Neuronal stem cell (in vitro differentiated cells): ENCODE results near the gene ALG1. TPM values are rescaled to one million over a fixed set of nuclear protein-coding genes. Genes with fewer than 3 reads are reported as not detected.

Source experiments
- DNase-seq: peaks from one replicate; pipeline ENCODE4 v3.0.0-alpha.2; 2013; ENCODE audit warnings: low spot score
- H2AFZ ChIP-seq: one replicate; pipeline ENCODE4 v1.6.1; 2013; ENCODE audit warnings: mild to moderate bottlenecking, low read length, inconsistent platforms
- H2AK5ac ChIP-seq: 2 replicates; pipeline ENCODE4 v1.6.1; 2013; ENCODE audit warnings: low read depth, mild to moderate bottlenecking, inconsistent platforms, low read length, moderate library complexity, mixed read lengths
- H2BK120ac ChIP-seq: 2 replicates; pipeline ENCODE4 v1.6.1; 2013; ENCODE audit warnings: low read depth, mild to moderate bottlenecking, inconsistent platforms, low read length, moderate library complexity, mixed read lengths
- H2BK12ac ChIP-seq: one replicate; pipeline ENCODE4 v1.6.1; 2013; ENCODE audit warnings: low read length, inconsistent platforms
- H2BK15ac ChIP-seq: 2 replicates; pipeline ENCODE4 v1.6.1; 2013; ENCODE audit warnings: mild to moderate bottlenecking, low read length, inconsistent platforms, mixed read lengths
- H2BK5ac ChIP-seq: one replicate; pipeline ENCODE4 v1.6.1; 2013; ENCODE audit warnings: inconsistent platforms, mild to moderate bottlenecking, low read length, moderate library complexity
- H3K14ac ChIP-seq: one replicate; pipeline ENCODE4 v1.6.1; 2013; ENCODE audit warnings: low read length, inconsistent platforms
- H3K18ac ChIP-seq: 2 replicates; pipeline ENCODE4 v1.6.1; 2013; ENCODE audit warnings: low read length, inconsistent platforms
- H3K23ac ChIP-seq: 2 replicates; pipeline ENCODE4 v1.6.1; 2013; ENCODE audit warnings: low read depth, mild to moderate bottlenecking, mixed read lengths, low read length, inconsistent platforms; ENCODE audit not compliant: poor library complexity
- H3K27ac ChIP-seq: replicated peaks from 3 replicates; pipeline ENCODE4 v1.5.1; 2013; ENCODE audit warnings: low read length, inconsistent platforms
- H3K27me3 ChIP-seq, 3 experiments: 2 replicates each; pipeline ENCODE4 v1.6.1; 2013; ENCODE audit warnings: low read length in 3 of 3, mild to moderate bottlenecking in 2 of 3, inconsistent platforms in 1 of 3, low read depth in 1 of 3, mixed read lengths in 1 of 3, moderate library complexity in 1 of 3; ENCODE audit not compliant: control insufficient read depth in 3 of 3, insufficient read depth in 3 of 3
- H3K36me3 ChIP-seq, 2 donors: replicated peaks in 1 of 2; 2 replicates each; pipeline ENCODE4 v1.6.1; 2013; ENCODE audit warnings: low read length in 2 of 2; ENCODE audit not compliant: control insufficient read depth in 2 of 2, insufficient read depth in 2 of 2
- H3K4ac ChIP-seq: 2 replicates; pipeline ENCODE4 v1.6.1; 2013; ENCODE audit warnings: inconsistent platforms, mild to moderate bottlenecking, low read length, moderate library complexity
- H3K4me1 ChIP-seq, 2 donors: 1 replicate in 1 of 2; 2 replicates in 1 of 2; pipeline ENCODE4 v1.6.1; 2013; ENCODE audit warnings: low read length in 2 of 2, low read depth in 1 of 2; ENCODE audit not compliant: control insufficient read depth in 2 of 2, insufficient read depth in 1 of 2
- H3K4me2 ChIP-seq: one replicate; pipeline ENCODE4 v1.6.1; 2013; ENCODE audit warnings: mild to moderate bottlenecking, low read length, inconsistent platforms; ENCODE audit not compliant: insufficient read depth, poor library complexity, severe bottlenecking
- H3K4me3 ChIP-seq, 2 donors: 2 replicates each; pipeline ENCODE4 v1.5.1; 2013; ENCODE audit warnings: low read length in 2 of 2, mild to moderate bottlenecking in 2 of 2, inconsistent platforms in 1 of 2, moderate library complexity in 1 of 2
- H3K79me1 ChIP-seq: one replicate; pipeline ENCODE4 v1.6.1; 2013; ENCODE audit warnings: low read depth, mild to moderate bottlenecking, inconsistent platforms, low read length, moderate library complexity
- H3K9ac ChIP-seq: one replicate; pipeline ENCODE4 v1.6.1; 2013; ENCODE audit warnings: mild to moderate bottlenecking, low read depth, low read length, inconsistent platforms; ENCODE audit not compliant: poor library complexity
- H3K9me3 ChIP-seq, 2 donors: replicated peaks in 1 of 2; 2 replicates each; pipeline versions ENCODE3 to v1.6.1; 2013; ENCODE audit warnings: low read length in 2 of 2, mild to moderate bottlenecking in 2 of 2, inconsistent platforms in 1 of 2, low read depth in 1 of 2, mixed read lengths in 1 of 2, moderate library complexity in 1 of 2; ENCODE audit not compliant: control insufficient read depth in 2 of 2, insufficient read depth in 1 of 2
- H4K8ac ChIP-seq: one replicate; pipeline ENCODE4 v1.6.1; 2013; ENCODE audit warnings: low read depth, mild to moderate bottlenecking, inconsistent platforms, low read length, moderate library complexity
- H4K91ac ChIP-seq: one replicate; pipeline ENCODE4 v1.6.1; 2013; ENCODE audit warnings: low read length, low read depth, mild to moderate bottlenecking, inconsistent platforms; ENCODE audit not compliant: poor library complexity
- WGBS, 2 donors: extraction: QIAGEN DNeasy Blood & Tissue Kit; methylation state at CpG; one replicate each; pipeline ENCODE4 v1.1.7; 2013; ENCODE audit warnings: missing lambda C conversion rate in 2 of 2, mixed read lengths in 1 of 2; ENCODE audit not compliant: insufficient read length in 2 of 2, insufficient replicate concordance in 1 of 2; ENCODE audit errors: extremely low coverage in 2 of 2; 5-methylcytosine and 5-hydroxymethylcytosine counted together
- polyA plus RNA-seq, 2 experiments: library from polyadenylated mRNA; stranded (reverse); fragments of 200-250 nt; gene quantifications; one replicate each; pipeline ENCODE4 v1.2.3, GENCODE V29; 2013

ALG1 gene, protein sequence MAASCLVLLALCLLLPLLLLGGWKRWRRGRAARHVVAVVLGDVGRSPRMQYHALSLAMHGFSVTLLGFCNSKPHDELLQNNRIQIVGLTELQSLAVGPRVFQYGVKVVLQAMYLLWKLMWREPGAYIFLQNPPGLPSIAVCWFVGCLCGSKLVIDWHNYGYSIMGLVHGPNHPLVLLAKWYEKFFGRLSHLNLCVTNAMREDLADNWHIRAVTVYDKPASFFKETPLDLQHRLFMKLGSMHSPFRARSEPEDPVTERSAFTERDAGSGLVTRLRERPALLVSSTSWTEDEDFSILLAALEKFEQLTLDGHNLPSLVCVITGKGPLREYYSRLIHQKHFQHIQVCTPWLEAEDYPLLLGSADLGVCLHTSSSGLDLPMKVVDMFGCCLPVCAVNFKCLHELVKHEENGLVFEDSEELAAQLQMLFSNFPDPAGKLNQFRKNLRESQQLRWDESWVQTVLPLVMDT
- polyA plus RNA-seq (2013, experiment 1 of 2), result 7.9 TPM
- polyA plus RNA-seq (2013, experiment 2 of 2), result 8.4 TPM

GRCh38 chr16:5071681-5072333 is at the start of gene ALG1:
Gene ALG1 (plus strand): TSS chr16:5071843. CDS start chr16:5071850, 7 bp downstream.
- H2BK12ac ChIP-seq, result no peak within 1 kb of the TSS
- peaks cover 5% of the 10 kb centered on the region in 2 donors for H3K4me1 ChIP-seq
- no peak within 1 kb of the TSS for H3K4ac ChIP-seq
- peak within 1 kb of the TSS; percentile 86 for H3K9ac ChIP-seq
- H3K18ac ChIP-seq, result peak within 1 kb of the TSS; percentile 63
- no peak within 1 kb of the TSS for H2AK5ac ChIP-seq
- peak within 1 kb of the TSS; percentile 56 for H3K4me2 ChIP-seq
- no CpG with 5 or more reads among the region's 53 CpGs for WGBS, 2 donors
- DNase-seq, result peak; percentile 78
- peak within 1 kb of the TSS; percentile 33 for H3K14ac ChIP-seq
- peak within 1 kb of the TSS; percentile 92 for H2AFZ ChIP-seq
- H4K91ac ChIP-seq, result no peak within 1 kb of the TSS
- H2BK120ac ChIP-seq, result peak within 1 kb of the TSS; percentile 27
- H3K27me3 ChIP-seq, result peaks cover 0 to 6% (median 0%) of the 10 kb centered on the region in 3 experiments
- H3K23ac ChIP-seq, result peak within 1 kb of the TSS; percentile 98
- H3K4me3 ChIP-seq, result peak within 1 kb of the TSS; percentile 67 to 96
- H4K8ac ChIP-seq, result peak within 1 kb of the TSS; percentile 85
- H3K27ac ChIP-seq, result no peak within 1 kb of the TSS
- peaks cover 9 to 26% of the 10 kb centered on the region in 2 donors for H3K36me3 ChIP-seq
- no peak within 1 kb of the TSS for H2BK5ac ChIP-seq
- H3K9me3 ChIP-seq, result no peaks in the 10 kb centered on the region
- H3K79me1 ChIP-seq, result no peaks in the 10 kb centered on the region
- H2BK15ac ChIP-seq, result no peak within 1 kb of the TSS

GRCh38 chr16:5022521-5022920 is 49.1 kb upstream of the ALG1 start:
- Histone ChIP-seq H2AFZ (no peak overlapping the region), H3K4me2 (no peak overlapping the region), H2BK12ac (peak overlapping the region; percentile 44), H4K91ac (no peak overlapping the region), H3K4ac (no peak overlapping the region), H3K27ac (no peak overlapping the region), H2BK15ac (no peak overlapping the region), H2BK120ac (no peak overlapping the region), H3K9ac (no peak overlapping the region), H2AK5ac (peak overlapping the region; percentile 49), H3K79me1 (no peaks in the 10 kb centered on the region), H3K4me3 (no peak overlapping the region), H3K23ac (no peak overlapping the region), H3K14ac (no peak overlapping the region), H3K18ac (no peak overlapping the region), H2BK5ac (no peak overlapping the region), H3K36me3 (no peaks in the 10 kb centered on the region), H3K27me3 (peaks cover 0 to 2% (median 0%) of the 10 kb centered on the region in 3 experiments), H4K8ac (no peak overlapping the region), H3K4me1 (no peaks in the 10 kb centered on the region), H3K9me3 (no peaks in the 10 kb centered on the region)
- no peak for DNase-seq
- WGBS, 2 donors, result no CpG with 5 or more reads among the region's 6 CpGs

GRCh38 chr16:5024632-5025031 is 47.0 kb upstream of the ALG1 start:
- no peak overlapping the region for H3K18ac ChIP-seq
- H3K4me2 ChIP-seq, result no peak overlapping the region
- WGBS, 2 donors, result no CpG with 5 or more reads among the region's 4 CpGs
- H3K14ac ChIP-seq, result no peak overlapping the region
- no peak overlapping the region for H4K91ac ChIP-seq
- H3K4me1 ChIP-seq, result no peaks in the 10 kb centered on the region
- H4K8ac ChIP-seq, result no peak overlapping the region
- no peak overlapping the region for H2AK5ac ChIP-seq
- H2BK15ac ChIP-seq, result no peak overlapping the region
- H3K9ac ChIP-seq, result no peak overlapping the region
- H2AFZ ChIP-seq, result no peak overlapping the region
- H3K27me3 ChIP-seq, result peaks cover 0 to 2% (median 0%) of the 10 kb centered on the region in 3 experiments
- no peak overlapping the region for H2BK5ac ChIP-seq
- H3K9me3 ChIP-seq, result no peaks in the 10 kb centered on the region
- no peak overlapping the region for H2BK120ac ChIP-seq
- no peak for DNase-seq
- H2BK12ac ChIP-seq, result no peak overlapping the region
- H3K4me3 ChIP-seq, result no peak overlapping the region
- H3K36me3 ChIP-seq, result no peaks in the 10 kb centered on the region
- H3K79me1 ChIP-seq, result peaks cover 2% of the 10 kb centered on the region
- H3K27ac ChIP-seq, result no peak overlapping the region
- no peak overlapping the region for H3K23ac ChIP-seq
- H3K4ac ChIP-seq, result no peak overlapping the region

GRCh38 chr16:5025171-5025632 is 46.4 kb upstream of the ALG1 start:
- Histone ChIP-seq H3K27ac (no peak overlapping the region), H2BK15ac (no peak overlapping the region), H3K4ac (no peak overlapping the region), H3K4me1 (no peaks in the 10 kb centered on the region), H4K8ac (no peak overlapping the region), H3K14ac (no peak overlapping the region), H3K4me2 (no peak overlapping the region), H3K36me3 (no peaks in the 10 kb centered on the region), H2AFZ (peak overlapping the region; percentile 44), H2BK5ac (no peak overlapping the region), H3K23ac (no peak overlapping the region), H3K18ac (no peak overlapping the region), H4K91ac (no peak overlapping the region), H3K4me3 (no peak overlapping the region), H3K9ac (no peak overlapping the region), H2BK120ac (no peak overlapping the region), H2BK12ac (no peak overlapping the region), H3K9me3 (no peaks in the 10 kb centered on the region), H3K79me1 (peaks cover 4% of the 10 kb centered on the region), H3K27me3 (no peaks in the 10 kb centered on the region), H2AK5ac (peak overlapping the region; percentile 0)
- DNase-seq, result peak; percentile 46
- WGBS, 2 donors, result no CpG with 5 or more reads among the region's 17 CpGs
